Measurements from ENCODE around the gene WNT11.

DNA sequence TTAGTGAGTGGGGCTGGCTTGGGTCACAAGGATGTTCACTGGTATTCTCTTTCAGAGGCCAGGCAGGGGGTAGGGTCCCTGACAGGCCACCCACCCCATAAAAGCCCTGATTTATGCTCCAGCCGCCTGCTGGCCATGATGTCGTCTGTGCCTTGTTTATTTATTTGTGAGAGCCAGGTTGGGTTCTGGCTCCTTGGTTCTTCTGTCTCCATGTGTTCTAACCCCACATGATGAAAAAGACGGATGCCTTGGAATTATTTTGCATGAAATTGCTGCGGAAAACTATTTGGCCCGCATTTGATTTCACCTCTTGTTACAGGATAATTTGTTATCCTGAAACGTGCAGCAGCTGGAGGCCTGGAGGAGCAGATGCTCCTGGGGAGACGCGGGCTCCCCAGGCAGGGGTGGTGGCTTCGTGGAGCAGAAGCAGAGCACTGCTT is 46.3 kb upstream of the WNT11 start:
- TF ChIP-seq, protein P1, sequence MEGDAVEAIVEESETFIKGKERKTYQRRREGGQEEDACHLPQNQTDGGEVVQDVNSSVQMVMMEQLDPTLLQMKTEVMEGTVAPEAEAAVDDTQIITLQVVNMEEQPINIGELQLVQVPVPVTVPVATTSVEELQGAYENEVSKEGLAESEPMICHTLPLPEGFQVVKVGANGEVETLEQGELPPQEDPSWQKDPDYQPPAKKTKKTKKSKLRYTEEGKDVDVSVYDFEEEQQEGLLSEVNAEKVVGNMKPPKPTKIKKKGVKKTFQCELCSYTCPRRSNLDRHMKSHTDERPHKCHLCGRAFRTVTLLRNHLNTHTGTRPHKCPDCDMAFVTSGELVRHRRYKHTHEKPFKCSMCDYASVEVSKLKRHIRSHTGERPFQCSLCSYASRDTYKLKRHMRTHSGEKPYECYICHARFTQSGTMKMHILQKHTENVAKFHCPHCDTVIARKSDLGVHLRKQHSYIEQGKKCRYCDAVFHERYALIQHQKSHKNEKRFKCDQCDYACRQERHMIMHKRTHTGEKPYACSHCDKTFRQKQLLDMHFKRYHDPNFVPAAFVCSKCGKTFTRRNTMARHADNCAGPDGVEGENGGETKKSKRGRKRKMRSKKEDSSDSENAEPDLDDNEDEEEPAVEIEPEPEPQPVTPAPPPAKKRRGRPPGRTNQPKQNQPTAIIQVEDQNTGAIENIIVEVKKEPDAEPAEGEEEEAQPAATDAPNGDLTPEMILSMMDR (IDR thresholded peaks at IDR 0.05): no peak
- TF ChIP-seq POLR2A (IDR thresholded peaks at IDR 0.05): no peak
